Kidney (tissue), 14 donors: ENCODE results near the gene CSNK1G1. TPM values are rescaled to one million over a fixed set of nuclear protein-coding genes. Genes with fewer than 3 reads are reported as not detected.

Experiments
- DNase-seq, 5 donors: peaks; one replicate each; pipeline ENCODE4 v3.0.0-alpha.2; 2013 to 2020
- FAIRE-seq: peaks from 2 replicates; lab custom pipeline; 2012; peaks lifted over from hg19 to GRCh38; lab: Jason Lieb, UNC
- H3K27ac ChIP-seq, 2 donors: one replicate each; pipeline ENCODE4 v1.7.0; 2013; ENCODE audit warnings: low read depth in 2 of 2, low read length in 2 of 2, inconsistent platforms in 1 of 2
- H3K27me3 ChIP-seq: one replicate; pipeline ENCODE4 v1.7.1; 2013; ENCODE audit warnings: low read length, inconsistent platforms; ENCODE audit not compliant: control insufficient read depth, insufficient read depth
- H3K36me3 ChIP-seq, 3 donors: one replicate each; pipeline versions ENCODE4 v1.7.0 to v1.7.1; 2013; ENCODE audit warnings: low read length in 3 of 3, control low read depth in 1 of 3, inconsistent platforms in 1 of 3; ENCODE audit not compliant: insufficient read depth in 3 of 3, control insufficient read depth in 2 of 3
- H3K4me1 ChIP-seq, 3 donors: one replicate each; pipeline versions ENCODE4 v1.7.0 to v1.7.1; 2013; ENCODE audit warnings: low read length in 3 of 3, inconsistent platforms in 1 of 3, low read depth in 1 of 3; ENCODE audit not compliant: control insufficient read depth in 2 of 3, insufficient read depth in 2 of 3
- H3K4me3 ChIP-seq, 3 donors: one replicate each; pipeline versions ENCODE4 v1.7.0 to v1.8.1; 2013; ENCODE audit warnings: low read length in 3 of 3, control low read depth in 1 of 3, inconsistent platforms in 1 of 3
- H3K9ac ChIP-seq, 3 donors: one replicate each; pipeline versions ENCODE4 v1.7.0 to v1.7.1; 2013; ENCODE audit warnings: low read length in 3 of 3, control low read depth in 1 of 3, inconsistent platforms in 1 of 3
- H3K9me3 ChIP-seq, 3 donors: one replicate each; pipeline versions ENCODE4 v1.7.0 to v1.7.1; 2013; ENCODE audit warnings: low read length in 3 of 3, control low read depth in 1 of 3, inconsistent platforms in 1 of 3; ENCODE audit not compliant: control insufficient read depth in 2 of 3, insufficient read depth in 1 of 3
- intact Hi-C: fragments of 100-400 bp; cut with DNase I; formaldehyde crosslinking; loops from one replicate; pipeline ENCODE4 v1.11.1; 2022
- polyA plus RNA-seq: library from polyadenylated mRNA; stranded (reverse); fragments of 350-450 nt; fragmentation: Illumina TruSeq; extraction: RNeasy Lipid Tissue Mini Kit (QIAGEN cat#74804); gene quantifications from one replicate; pipeline ENCODE4 v1.2.3, GENCODE V29; 2014; ENCODE audit warnings: low read depth, low replicate concordance; ENCODE audit not compliant: insufficient read depth
- total RNA-seq: library from RNA; stranded (reverse); fragmentation: NEBNext Ultra II Directional; extraction: Animal tissue kit (Norgen Biotek cat#: 25700); gene quantifications from one replicate; pipeline ENCODE4 v1.2.1, GENCODE V29; 2021
- TF ChIP-seq, protein P1 (sequence below): IDR thresholded peaks from 3 replicates; pipeline ENCODE4 v1.5.1; 2012; ENCODE audit warnings: mild to moderate bottlenecking, moderate library complexity, borderline replicate concordance; ENCODE audit not compliant: insufficient read depth; ENCODE audit errors: extremely low read depth
- donor health status: control.
- donor health status: control.
- donor health status: control.
- donor health status: control.
- donor health status: control.
- donor health status: DM: yes; HTN: yes; CAD: no.
- donor health status: Normal renal cell carcinoma (clear cell type).

CSNK1G1 gene
- total and polyA plus RNA-seq, 2 donors from 2014 or later = 5.0 to 25.8 TPM

DNA sequence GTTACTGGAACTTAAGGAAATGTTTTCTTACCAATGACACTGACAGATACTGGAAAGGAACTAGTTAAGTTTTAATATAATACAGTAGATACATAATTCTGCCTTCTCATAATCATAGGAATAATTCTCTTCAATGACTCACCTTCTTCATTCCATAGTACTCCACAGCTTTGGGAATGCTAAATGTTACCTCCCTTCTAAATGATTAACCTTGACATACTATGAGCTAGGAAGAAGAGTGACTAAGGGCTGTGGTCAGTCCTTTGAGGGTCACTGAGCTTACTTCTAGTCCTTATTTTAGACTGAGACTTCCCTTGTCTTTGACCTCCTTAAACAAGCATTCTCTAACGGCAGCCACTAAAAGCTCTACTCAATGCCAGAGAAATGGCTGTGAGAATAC lies 123.6 kb downstream of the CSNK1G1 start:
- no peak for FAIRE-seq
- H3K27me3 ChIP-seq = no peaks in the 10 kb centered on the region

DNA sequence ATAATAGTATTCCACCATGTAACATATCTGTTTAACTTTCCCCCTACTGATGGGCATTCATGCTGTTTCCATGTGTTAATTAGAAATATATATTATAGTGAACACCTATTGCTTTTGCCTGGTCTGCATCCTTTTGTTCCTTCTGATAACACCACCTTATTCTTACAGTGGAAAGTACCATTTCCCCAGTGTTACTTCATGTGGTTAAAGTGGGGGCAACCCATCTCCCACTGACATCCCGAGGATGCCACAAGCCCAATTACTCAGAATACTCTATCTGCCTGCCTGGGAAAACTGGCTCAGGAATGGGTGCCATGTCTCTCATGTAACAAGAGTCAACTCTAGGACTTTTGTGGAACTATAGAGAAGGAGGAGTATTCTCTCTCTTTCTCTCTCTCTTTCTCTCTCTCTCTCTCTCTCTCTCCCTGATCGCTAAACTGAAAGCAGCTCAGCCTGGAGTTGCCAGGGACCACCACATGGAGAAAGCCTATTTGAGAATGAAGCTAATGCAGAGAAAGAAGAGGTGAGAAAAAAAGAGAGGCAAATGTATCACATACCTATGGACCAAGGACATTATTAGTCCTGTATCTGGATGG lies 126.7 kb downstream of the CSNK1G1 start:
- Histone ChIP-seq H3K9ac (no peak overlapping the region), H3K9me3 (peaks cover 0 to 1% (median 0%) of the 10 kb centered on the region in 3 donors), H3K4me1 (peaks cover 0 to 7% (median 4%) of the 10 kb centered on the region in 3 donors), H3K27ac (no peak overlapping the region), H3K4me3 (no peak overlapping the region), H3K27me3 (no peaks in the 10 kb centered on the region), H3K36me3 (no peaks in the 10 kb centered on the region)
- TF ChIP-seq, protein P1, sequence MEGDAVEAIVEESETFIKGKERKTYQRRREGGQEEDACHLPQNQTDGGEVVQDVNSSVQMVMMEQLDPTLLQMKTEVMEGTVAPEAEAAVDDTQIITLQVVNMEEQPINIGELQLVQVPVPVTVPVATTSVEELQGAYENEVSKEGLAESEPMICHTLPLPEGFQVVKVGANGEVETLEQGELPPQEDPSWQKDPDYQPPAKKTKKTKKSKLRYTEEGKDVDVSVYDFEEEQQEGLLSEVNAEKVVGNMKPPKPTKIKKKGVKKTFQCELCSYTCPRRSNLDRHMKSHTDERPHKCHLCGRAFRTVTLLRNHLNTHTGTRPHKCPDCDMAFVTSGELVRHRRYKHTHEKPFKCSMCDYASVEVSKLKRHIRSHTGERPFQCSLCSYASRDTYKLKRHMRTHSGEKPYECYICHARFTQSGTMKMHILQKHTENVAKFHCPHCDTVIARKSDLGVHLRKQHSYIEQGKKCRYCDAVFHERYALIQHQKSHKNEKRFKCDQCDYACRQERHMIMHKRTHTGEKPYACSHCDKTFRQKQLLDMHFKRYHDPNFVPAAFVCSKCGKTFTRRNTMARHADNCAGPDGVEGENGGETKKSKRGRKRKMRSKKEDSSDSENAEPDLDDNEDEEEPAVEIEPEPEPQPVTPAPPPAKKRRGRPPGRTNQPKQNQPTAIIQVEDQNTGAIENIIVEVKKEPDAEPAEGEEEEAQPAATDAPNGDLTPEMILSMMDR = no peak
- no peak for DNase-seq
- intact Hi-C loops = no loop called here
- no peak for FAIRE-seq

More for the DNA sequence above, 123.6 kb downstream of the CSNK1G1 start:
- no peak overlapping the region for H3K4me3 ChIP-seq
- intact Hi-C loops = no loop called here
- no peak for DNase-seq
- H3K9me3 ChIP-seq = no peaks in the 10 kb centered on the region
- no peaks in the 10 kb centered on the region for H3K36me3 ChIP-seq
- H3K9ac ChIP-seq = no peak overlapping the region
- TF ChIP-seq, protein P1 = no peak
- no peaks in the 10 kb centered on the region for H3K4me1 ChIP-seq
- peak overlapping the region in 1 of 2 donors; percentile 8 for H3K27ac ChIP-seq

DNA sequence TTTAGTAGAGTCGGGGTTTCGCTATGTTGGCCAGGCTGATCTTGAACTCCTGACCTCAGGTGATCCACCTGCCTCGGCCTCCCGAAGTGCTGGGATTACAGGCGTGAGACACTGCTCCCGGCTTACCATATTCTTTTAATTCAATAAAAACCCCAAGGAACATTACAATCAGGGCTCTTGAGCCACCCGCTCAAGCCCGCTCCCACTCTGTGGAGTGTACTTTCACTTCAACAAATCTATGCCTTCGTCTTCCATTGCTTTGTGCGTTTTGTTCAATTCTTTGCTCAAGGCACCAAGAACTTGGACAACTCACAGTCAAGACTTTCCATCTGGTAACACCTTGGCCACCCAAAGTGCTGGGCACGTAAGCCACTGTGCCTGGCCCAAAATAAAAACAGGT lies 130.2 kb downstream of the CSNK1G1 start:
- peaks cover 0 to 1% (median 0%) of the 10 kb centered on the region in 3 donors for H3K9me3 ChIP-seq
- FAIRE-seq (no peak), DNase-seq (no peak)
- H3K9ac ChIP-seq = no peak overlapping the region
- no peak overlapping the region for H3K4me3 ChIP-seq
- intact Hi-C loops = no loop called here
- peaks cover 0 to 8% (median 4%) of the 10 kb centered on the region in 3 donors for H3K4me1 ChIP-seq
- no peaks in the 10 kb centered on the region for H3K36me3 ChIP-seq
- H3K27ac ChIP-seq = no peak overlapping the region
- no peaks in the 10 kb centered on the region for H3K27me3 ChIP-seq
- TF ChIP-seq, protein P1 = no peak
